Mesenchymal stem cell (in vitro differentiated cells and primary cell): ENCODE results near the gene REM1.
A peak's percentile ranks its signal among the peaks of the same experiment; 100 is the strongest.

Experiments
- DNase-seq: peaks from one replicate; pipeline ENCODE4 v3.0.0-alpha.2; 2013
- H2AFZ ChIP-seq: one replicate; pipeline ENCODE4 v1.6.1; 2013; ENCODE audit warnings: low read depth, mild to moderate bottlenecking, control low read depth, inconsistent platforms, low read length, moderate library complexity
- H2AK5ac ChIP-seq: 2 replicates; pipeline ENCODE4 v1.6.1; 2013; ENCODE audit warnings: low read length, moderate library complexity, mild to moderate bottlenecking, inconsistent platforms; ENCODE audit not compliant: severe bottlenecking
- H2BK120ac ChIP-seq: one replicate; pipeline ENCODE4 v1.6.1; 2013; ENCODE audit warnings: low read depth, mild to moderate bottlenecking, inconsistent platforms, low read length, moderate library complexity
- H2BK12ac ChIP-seq, 2 experiments: one replicate each; pipeline ENCODE4 v1.6.1; 2013; ENCODE audit warnings: inconsistent platforms in 2 of 2, low read length in 2 of 2, mild to moderate bottlenecking in 2 of 2, moderate library complexity in 2 of 2, control low read depth in 1 of 2
- H2BK15ac ChIP-seq: one replicate; pipeline ENCODE4 v1.6.1; 2013; ENCODE audit warnings: mild to moderate bottlenecking, low read depth, inconsistent platforms; ENCODE audit not compliant: poor library complexity, severe bottlenecking
- H2BK5ac ChIP-seq: 2 replicates; pipeline ENCODE4 v1.6.1; 2013; ENCODE audit warnings: low read depth, mild to moderate bottlenecking, low read length, control low read depth, inconsistent platforms; ENCODE audit not compliant: poor library complexity, severe bottlenecking
- H3K14ac ChIP-seq, 2 experiments: one replicate each; pipeline ENCODE4 v1.6.1; 2013; ENCODE audit warnings: inconsistent platforms in 2 of 2, low read length in 2 of 2, control low read depth in 1 of 2, mild to moderate bottlenecking in 1 of 2, moderate library complexity in 1 of 2
- H3K18ac ChIP-seq, 2 experiments: one replicate each; pipeline ENCODE4 v1.6.1; 2013; ENCODE audit warnings: inconsistent platforms in 2 of 2, low read length in 2 of 2, control low read depth in 1 of 2, low read depth in 1 of 2, mild to moderate bottlenecking in 1 of 2
- H3K23ac ChIP-seq, 2 experiments: one replicate each; pipeline ENCODE4 v1.6.1; 2013; ENCODE audit warnings: inconsistent platforms in 2 of 2, low read length in 2 of 2, mild to moderate bottlenecking in 2 of 2, moderate library complexity in 2 of 2, control low read depth in 1 of 2
- H3K27ac ChIP-seq: 2 replicates; pipeline ENCODE4 v1.5.1; 2013; ENCODE audit warnings: mild to moderate bottlenecking, moderate library complexity, low read length, control low read depth, inconsistent platforms; ENCODE audit not compliant: poor library complexity, severe bottlenecking
- H3K27me3 ChIP-seq, 2 experiments: 2 replicates each; pipeline versions ENCODE4 v1.6.1 to v1.7.0; 2013; ENCODE audit warnings: low read length in 2 of 2, mild to moderate bottlenecking in 2 of 2, moderate library complexity in 2 of 2, control low read depth in 1 of 2, inconsistent platforms in 1 of 2; ENCODE audit not compliant: control insufficient read depth in 1 of 2, insufficient read depth in 1 of 2
- H3K36me3 ChIP-seq, 2 experiments: 2 replicates each; pipeline versions ENCODE4 v1.6.1 to v1.7.0; 2013; ENCODE audit warnings: low read length in 2 of 2, control low read depth in 1 of 2, inconsistent platforms in 1 of 2, low read depth in 1 of 2, mild to moderate bottlenecking in 1 of 2; ENCODE audit not compliant: insufficient read depth in 2 of 2, control insufficient read depth in 1 of 2
- H3K4ac ChIP-seq, 2 experiments: one replicate each; pipeline ENCODE4 v1.6.1; 2013; ENCODE audit warnings: inconsistent platforms in 2 of 2, low read length in 2 of 2, mild to moderate bottlenecking in 2 of 2, moderate library complexity in 2 of 2, control low read depth in 1 of 2, low read depth in 1 of 2
- H3K4me1 ChIP-seq: 2 replicates; pipeline ENCODE4 v1.6.1; 2013; ENCODE audit warnings: low read depth, low read length, control low read depth; ENCODE audit not compliant: control insufficient read depth, insufficient read depth
- H3K4me2 ChIP-seq: 2 replicates; pipeline ENCODE4 v1.6.1; 2013; ENCODE audit warnings: low read length, mild to moderate bottlenecking, inconsistent platforms; ENCODE audit not compliant: poor library complexity, severe bottlenecking
- H3K4me3 ChIP-seq, 2 experiments: 2 replicates each; pipeline versions ENCODE4 v1.5.1 to v1.7.0; 2013; ENCODE audit warnings: low read length in 2 of 2, mild to moderate bottlenecking in 2 of 2, control low read depth in 1 of 2, low read depth in 1 of 2; ENCODE audit not compliant: insufficient read depth in 1 of 2
- H3K79me1 ChIP-seq: replicated peaks from 2 replicates; pipeline ENCODE4 v1.6.1; 2013; ENCODE audit warnings: mild to moderate bottlenecking, control low read depth, low read length, inconsistent platforms; ENCODE audit not compliant: poor library complexity, severe bottlenecking
- H3K9ac ChIP-seq: 2 replicates; pipeline ENCODE4 v1.7.0; 2013; ENCODE audit warnings: mild to moderate bottlenecking, low read length, moderate library complexity
- H3K9me3 ChIP-seq: 2 replicates; pipeline ENCODE4 v1.7.0; 2013; ENCODE audit warnings: mild to moderate bottlenecking, low read length; ENCODE audit not compliant: control insufficient read depth
- H4K8ac ChIP-seq: one replicate; pipeline ENCODE4 v1.6.1; 2013; ENCODE audit warnings: inconsistent platforms, mild to moderate bottlenecking, low read length, moderate library complexity
- H4K91ac ChIP-seq: one replicate; pipeline ENCODE4 v1.6.1; 2013; ENCODE audit warnings: mild to moderate bottlenecking, low read length, inconsistent platforms
- whole genome bisulfite sequencing: methylation state at CpG from one replicate; pipeline ENCODE4 v1.1.7; 2013; ENCODE audit warnings: mixed read lengths; 5-methylcytosine and 5-hydroxymethylcytosine counted together

Gene REM1

DNA sequence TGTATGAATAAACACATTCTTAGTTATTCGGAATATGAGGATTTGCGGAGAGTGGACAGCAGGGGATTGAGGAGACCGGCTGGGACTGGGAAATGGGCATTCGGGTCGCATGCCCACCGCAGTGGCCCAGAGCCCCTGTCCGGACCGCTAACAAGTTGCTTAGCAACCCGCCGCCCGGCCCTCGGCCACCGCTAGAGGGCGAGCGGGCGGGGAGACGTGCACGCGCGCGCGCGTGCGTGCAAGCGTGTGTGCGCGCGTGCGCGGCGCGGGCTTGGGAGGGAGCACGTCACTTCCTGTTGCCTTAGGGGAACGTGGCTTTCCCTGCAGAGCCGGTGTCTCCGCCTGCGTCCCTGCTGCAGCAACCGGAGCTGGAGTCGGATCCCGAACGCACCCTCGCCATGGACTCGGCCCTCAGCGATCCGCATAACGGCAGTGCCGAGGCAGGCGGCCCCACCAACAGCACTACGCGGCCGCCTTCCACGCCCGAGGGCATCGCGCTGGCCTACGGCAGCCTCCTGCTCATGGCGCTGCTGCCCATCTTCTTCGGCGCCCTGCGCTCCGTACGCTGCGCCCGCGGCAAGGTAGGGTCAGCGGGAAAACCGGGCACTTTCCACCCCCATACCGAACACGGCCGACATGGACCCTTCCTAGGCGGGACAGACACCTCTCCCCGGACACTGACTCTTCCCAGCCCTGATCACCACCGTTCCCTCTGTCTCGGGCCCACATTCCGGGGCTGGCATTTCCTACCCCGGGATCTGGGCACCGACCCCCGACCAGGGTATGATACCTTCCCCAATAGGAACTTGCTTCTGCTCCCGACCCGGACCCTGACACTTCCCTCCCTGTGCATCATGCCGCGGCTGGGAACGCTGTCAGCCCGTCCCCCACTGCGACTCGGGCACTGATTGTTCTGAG is 39.3 kb downstream of the REM1 start, which contains the start of gene HM13:
Gene HM13, plus strand, starts transcription at position 289 of the 918 bp plus-strand sequence. Its CDS starts 110 bp downstream, at position 399.
- DNase-seq, result peak; percentile 95
- Histone ChIP-seq H3K27me3 (no peaks in the 10 kb centered on the region), H3K36me3 (peaks cover 10 to 26% of the 10 kb centered on the region in 2 experiments), H3K4me3 (peak within 1 kb of the TSS; percentile 97 to 98), H3K23ac (peak within 1 kb of the TSS; percentile 15 to 98), H2AFZ (peak within 1 kb of the TSS; percentile 90), H3K27ac (peak within 1 kb of the TSS; percentile 50), H4K8ac (peak within 1 kb of the TSS; percentile 97), H4K91ac (peak within 1 kb of the TSS; percentile 96), H3K4me2 (peak within 1 kb of the TSS; percentile 98), H2BK12ac (peak within 1 kb of the TSS in 1 of 2 experiments; percentile 23), H3K18ac (peak within 1 kb of the TSS; percentile 95 to 99), H3K9ac (peak within 1 kb of the TSS; percentile 97), H2BK120ac (peak within 1 kb of the TSS; percentile 65), H3K4me1 (peaks cover 22% of the 10 kb centered on the region), H3K14ac (peak within 1 kb of the TSS in 1 of 2 experiments; percentile 100), H3K79me1 (peaks cover 1% of the 10 kb centered on the region), H3K9me3 (no peaks in the 10 kb centered on the region), H3K4ac (peak within 1 kb of the TSS; percentile 90 to 94), H2BK5ac (no peak within 1 kb of the TSS), H2AK5ac (peak within 1 kb of the TSS; percentile 2), H2BK15ac (peak within 1 kb of the TSS; percentile 15)
- WGBS, result under 1% methylated on average over 86 of the region's 86 CpGs

DNA sequence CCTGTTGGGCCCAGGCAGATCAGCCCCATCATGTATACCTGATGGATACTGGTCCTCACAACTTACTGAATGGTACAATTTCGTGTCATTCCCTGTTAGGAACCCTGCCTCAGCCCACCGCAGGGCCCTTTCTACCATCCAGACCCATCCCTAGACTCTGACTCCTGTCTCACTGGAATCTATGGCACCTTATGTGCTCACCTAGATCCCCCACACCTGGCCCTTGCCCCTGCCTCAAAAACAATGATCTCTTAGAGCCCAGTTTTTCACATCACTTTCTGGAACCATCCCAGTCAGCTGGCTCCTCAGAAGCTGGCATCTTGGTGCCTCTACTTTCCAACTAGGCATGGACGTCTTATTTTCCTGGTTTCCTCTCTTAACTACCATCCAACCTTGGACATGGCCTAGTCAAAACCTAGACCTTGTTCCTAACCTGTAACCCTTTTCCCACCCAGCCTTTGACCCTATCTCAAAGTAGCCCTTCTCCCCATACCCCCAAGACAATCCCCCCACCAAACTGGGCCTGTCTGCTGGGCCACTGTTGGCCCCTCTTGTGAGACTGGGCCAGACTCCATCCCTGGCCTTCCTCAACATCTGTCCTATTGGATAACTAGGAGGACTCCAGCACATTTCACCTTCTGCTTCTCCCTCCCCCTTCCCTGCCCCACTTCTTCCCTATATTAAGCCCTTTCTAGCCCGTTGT is 40.1 kb downstream of the REM1 start:
- no peak overlapping the region for H2BK12ac ChIP-seq
- H2BK120ac ChIP-seq, result no peak overlapping the region
- no peak overlapping the region for H2AFZ ChIP-seq
- peak overlapping the region in 1 of 2 experiments; percentile 100 for H3K14ac ChIP-seq
- H2BK15ac ChIP-seq, result no peak overlapping the region
- WGBS, result 33% methylated on average over 4 of the region's 4 CpGs
- H3K79me1 ChIP-seq, result peaks cover 1% of the 10 kb centered on the region
- H4K91ac ChIP-seq, result peak overlapping the region; percentile 96
- no peak for DNase-seq
- peak overlapping the region; percentile 28 to 53 for H3K4ac ChIP-seq
- peak overlapping the region; percentile 2 for H2AK5ac ChIP-seq
- H3K23ac ChIP-seq, result peak overlapping the region; percentile 15 to 16
- H4K8ac ChIP-seq, result peak overlapping the region; percentile 97
- peak overlapping the region; percentile 83 for H3K4me2 ChIP-seq
- no peaks in the 10 kb centered on the region for H3K27me3 ChIP-seq
- H3K9me3 ChIP-seq, result no peaks in the 10 kb centered on the region
- peaks cover 11 to 29% of the 10 kb centered on the region in 2 experiments for H3K36me3 ChIP-seq
- peak overlapping the region; percentile 97 to 98 for H3K4me3 ChIP-seq
- H2BK5ac ChIP-seq, result peak overlapping the region; percentile 49
- peak overlapping the region; percentile 97 for H3K9ac ChIP-seq
- H3K27ac ChIP-seq, result no peak overlapping the region
- H3K4me1 ChIP-seq, result peaks cover 22% of the 10 kb centered on the region
- peak overlapping the region; percentile 7 to 99 for H3K18ac ChIP-seq

- Histone ChIP-seq H2AFZ (no peak overlapping the region), H2BK120ac (no peak overlapping the region), H3K14ac (no peak overlapping the region), H2BK5ac (peak overlapping the region; percentile 49), H3K4me1 (peaks cover 26% of the 10 kb centered on the region), H2BK15ac (no peak overlapping the region), H3K4me3 (peak overlapping the region in 1 of 2 experiments; percentile 97), H3K18ac (peak overlapping the region in 1 of 2 experiments; percentile 7), H4K8ac (peak overlapping the region; percentile 42), H3K79me1 (peaks cover 1% of the 10 kb centered on the region), H3K9ac (peak overlapping the region; percentile 97), H3K4ac (peak overlapping the region; percentile 15 to 53), H3K4me2 (peak overlapping the region; percentile 83), H2BK12ac (no peak overlapping the region), H3K9me3 (no peaks in the 10 kb centered on the region), H3K36me3 (peaks cover 16 to 33% of the 10 kb centered on the region in 2 experiments), H3K27me3 (no peaks in the 10 kb centered on the region), H4K91ac (peak overlapping the region; percentile 2), H2AK5ac (peak overlapping the region; percentile 2), H3K23ac (peak overlapping the region in 1 of 2 experiments; percentile 15), H3K27ac (no peak overlapping the region)
- WGBS, result 91% methylated on average over 3 of the region's 3 CpGs
- DNase-seq, result no peak
Measured at GRCh38 chr20:31515775-31516107, 40.7 kb downstream of the REM1 start.
